ENCODE results near the gene FXYD5. TPM values are rescaled to one million over a fixed set of nuclear protein-coding genes. Genes with fewer than 3 reads are reported as not detected.

The FXYD5 gene
- total and polyA plus RNA-seq, 12 donors: 13.9 to 67.4 (median 19.3) TPM

DNA sequence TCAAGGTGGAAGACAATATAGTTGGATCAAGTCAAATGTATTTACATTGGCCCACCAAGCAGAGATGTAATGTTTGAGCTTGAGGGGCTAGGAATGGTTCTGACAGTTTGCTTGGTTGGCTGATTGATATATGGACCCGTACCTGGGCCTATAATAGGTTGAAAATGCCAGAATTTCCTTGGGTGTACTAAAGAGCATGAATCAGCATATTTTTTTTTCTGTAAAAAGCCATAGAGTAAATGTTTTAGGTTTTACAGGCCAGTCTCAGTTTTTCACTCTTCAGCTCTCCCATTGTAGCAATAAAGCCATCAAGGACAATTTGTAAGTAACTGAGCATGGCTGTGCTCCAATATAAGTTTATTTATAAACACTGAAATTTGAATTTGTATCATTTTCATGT, 26.9 kb downstream of the FXYD5 start:
- no peak for TF ChIP-seq CTCF (IDR thresholded peaks at IDR 0.05)

GRCh38 chr19:35184267-35184666, 29.7 kb downstream of the FXYD5 start:
- no peaks in the 10 kb centered on the region for H3K4me1 ChIP-seq
- no peak overlapping the region for H3K4me3 ChIP-seq
- 88 to 89% methylated on average over 1 of the region's 1 CpG for WGBS, 2 donors
- ATAC-seq (no peak), DNase-seq (no peak)
- intact Hi-C loops (cut with DNase I): no loop called here
- no peaks in the 10 kb centered on the region for H3K36me3 ChIP-seq
- TF ChIP-seq CTCF (IDR thresholded peaks at IDR 0.05): no peak
- H3K27ac ChIP-seq: no peak overlapping the region
- H3K9me3 ChIP-seq: peaks cover 0 to 24% (median 7%) of the 10 kb centered on the region in 11 donors
- peaks cover 0 to 3% (median 0%) of the 10 kb centered on the region in 7 donors for H3K27me3 ChIP-seq

More for the DNA sequence above, 26.9 kb downstream of the FXYD5 start:
- DNase-seq (no peak), ATAC-seq (no peak)
- Histone ChIP-seq H3K27ac (no peak overlapping the region), H3K4me3 (no peak overlapping the region), H3K27me3 (peaks cover 0 to 13% (median 0%) of the 10 kb centered on the region in 7 donors), H3K9me3 (peaks cover 0 to 24% (median 7%) of the 10 kb centered on the region in 11 donors), H3K4me1 (no peaks in the 10 kb centered on the region), H3K36me3 (no peaks in the 10 kb centered on the region)
- 86 to 89% methylated on average over 1 of the region's 1 CpG for WGBS, 2 donors
- intact Hi-C loops (cut with DNase I): no loop called here

DNA sequence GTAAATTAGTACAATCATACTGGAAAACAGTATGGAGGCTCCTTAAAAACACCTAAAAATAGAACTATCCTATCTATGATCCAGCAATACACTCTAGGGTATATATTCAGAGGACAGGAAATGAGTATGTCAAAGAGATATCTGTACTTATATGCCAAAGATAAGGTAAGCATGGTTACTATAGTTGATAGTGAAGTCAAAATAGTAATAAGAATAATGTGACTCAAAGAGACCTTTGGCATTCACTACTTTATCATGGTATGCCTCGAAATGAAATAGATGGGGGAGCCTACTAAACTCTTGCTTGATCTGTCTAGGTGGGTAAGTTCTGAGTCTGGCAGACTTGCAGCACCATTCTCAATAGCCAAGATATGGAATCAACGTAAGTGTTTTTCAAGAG, 30.3 kb downstream of the FXYD5 start:
- intact Hi-C loops (cut with DNase I): no loop called here
- no peak for ATAC-seq
- H3K27ac ChIP-seq: no peak overlapping the region
- DNase-seq: no peak
- 78 to 82% methylated on average over 2 of the region's 2 CpGs for WGBS, 2 donors
- H3K9me3 ChIP-seq: peaks cover 0 to 24% (median 7%) of the 10 kb centered on the region in 11 donors
- H3K27me3 ChIP-seq: no peaks in the 10 kb centered on the region
- TF ChIP-seq CTCF (IDR thresholded peaks at IDR 0.05): no peak
- no peak overlapping the region for H3K4me3 ChIP-seq
- no peaks in the 10 kb centered on the region for H3K36me3 ChIP-seq
- H3K4me1 ChIP-seq: no peaks in the 10 kb centered on the region

DNA sequence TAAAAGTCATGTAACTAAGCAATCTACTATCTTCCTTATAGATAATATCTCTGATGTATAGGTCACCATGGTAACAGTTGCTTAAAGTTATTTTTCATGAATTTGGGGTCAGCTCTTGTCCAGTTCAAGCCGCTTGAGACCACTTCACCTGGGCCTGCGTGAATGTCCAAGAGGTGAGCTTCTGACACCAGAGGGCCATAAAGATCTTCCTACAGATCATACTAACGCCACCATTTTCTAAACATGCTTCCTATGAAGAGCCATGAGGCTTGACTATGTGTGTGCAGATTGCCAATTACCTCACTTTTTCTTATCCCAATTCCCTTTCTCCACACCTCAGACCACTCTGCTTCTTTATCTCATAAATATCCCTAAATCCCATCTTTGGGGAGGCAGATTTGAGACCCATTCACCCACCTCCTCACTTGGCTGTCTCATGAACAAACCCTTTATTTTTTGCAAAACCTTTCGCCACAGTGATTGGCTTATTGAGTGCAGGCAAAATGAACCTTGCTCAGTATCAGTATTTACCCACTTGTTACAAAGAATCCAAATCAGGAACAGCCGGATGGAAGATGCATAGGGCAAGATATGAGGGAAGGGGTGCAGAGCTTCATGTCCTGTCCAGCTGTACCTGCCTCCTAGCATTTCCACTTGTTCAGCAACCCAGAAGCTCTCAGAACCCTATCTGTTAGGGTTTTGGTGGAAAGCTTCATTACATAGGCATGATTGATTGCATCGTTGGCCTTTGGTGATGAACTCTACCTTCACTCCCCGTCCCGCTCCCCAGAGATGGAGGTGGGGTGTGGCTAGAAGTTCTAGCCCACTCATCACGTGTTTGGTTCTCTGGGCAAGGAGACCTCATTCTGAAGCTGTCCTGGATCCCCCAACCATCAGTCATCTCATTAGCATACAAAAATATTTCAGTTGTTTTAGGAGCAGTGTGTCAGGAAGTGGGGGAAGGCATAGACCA, 39.8 kb downstream of the FXYD5 start:
- TF ChIP-seq CTCF (IDR thresholded peaks at IDR 0.05): no peak
- WGBS, 2 donors: 74 to 77% methylated on average over 9 of the region's 9 CpGs
- no peaks in the 10 kb centered on the region for H3K4me1 ChIP-seq
- peaks cover 0 to 7% (median 0%) of the 10 kb centered on the region in 11 donors for H3K9me3 ChIP-seq
- no peak overlapping the region for H3K4me3 ChIP-seq
- no peaks in the 10 kb centered on the region for H3K36me3 ChIP-seq
- no peak for ATAC-seq
- intact Hi-C loops (cut with DNase I): no loop called here
- no peak overlapping the region for H3K27ac ChIP-seq
- H3K27me3 ChIP-seq: peaks cover 0 to 5% (median 0%) of the 10 kb centered on the region in 7 donors
- no peak for DNase-seq
